ENCODE measurements around the gene BSN. TPM values are rescaled to one million over a fixed set of nuclear protein-coding genes. Genes with fewer than 3 reads are reported as not detected.

BSN gene
- total and polyA plus RNA-seq, 2 donors (not counting 1 experiment from before 2014, with no cell fraction given), result 0.03 to 0.20 TPM

- POLR2A ChIA-PET, result no interaction called here
- CTCF ChIA-PET, result interaction anchor here (0.5 to 5.0 kb wide), 5 partner anchors 15 to 316 kb away, joined by 3 to 40 read pairs (median 4); partner anchors contain the start of gene INKA1
- Mint-ChIP-seq H3K4me3 (no peak overlapping the region), H3K27me3 (no peaks in the 10 kb centered on the region), H3K9me3 (ENCODE audit: insufficient read depth) (no peaks in the 10 kb centered on the region), H3K27ac (no peak overlapping the region), H3K4me1 (peaks cover 6% of the 10 kb centered on the region)
- H3K9me3 ChIP-seq (ENCODE audit: control extremely low read depth in 1 of 3, control insufficient read depth in 2 of 3, insufficient read depth in 1 of 3, low read length in 2 of 3), result peaks cover 0 to 3% (median 0%) of the 10 kb centered on the region in 3 donors
- H4K20me1 ChIP-seq (ENCODE audit: control insufficient read depth, insufficient read depth, low read length, poor library complexity, severe bottlenecking), result no peaks in the 10 kb centered on the region
- intact Hi-C loops (cut with micrococcal nuclease), result loop anchor here (1.0 kb wide), 2 partner anchors 98 to 202 kb away; no protein-coding TSS in a partner anchor
- no peaks in the 10 kb centered on the region for H3K79me2 ChIP-seq (ENCODE audit: control insufficient read depth, insufficient read depth, low read length)
- H3K27ac ChIP-seq (ENCODE audit: low read length in 2 of 2), result no peak overlapping the region
- H2AFZ ChIP-seq (ENCODE audit: insufficient read depth, low read depth, low read length, poor library complexity, severe bottlenecking), result no peak overlapping the region
- no peak for DNase-seq
- TF ChIP-seq CTCF (IDR thresholded peaks at IDR 0.05) (no peak), EZH2 (IDR thresholded peaks at IDR 0.05; ENCODE audit: borderline replicate concordance, insufficient read depth, low read depth, low read length, poor library complexity, severe bottlenecking) (no peak)
- H3K36me3 ChIP-seq (replicated peaks in 1 of 2; ENCODE audit: control extremely low read depth in 1 of 2, control insufficient read depth in 1 of 2, extremely low read depth in 1 of 2, insufficient read depth in 2 of 2, low read length in 1 of 2), result peaks cover 0 to 37% of the 10 kb centered on the region in 2 experiments
- ATAC-seq (ENCODE audit: low read depth), result no peak
- H3K4me1 ChIP-seq (ENCODE audit: control insufficient read depth in 2 of 2, insufficient read depth in 2 of 2, low read length in 2 of 2), result no peaks in the 10 kb centered on the region
- H3K4me2 ChIP-seq (replicated peaks; ENCODE audit: low read depth, low read length, poor library complexity, severe bottlenecking), result no peak overlapping the region
- no peak overlapping the region for H3K9ac ChIP-seq (ENCODE audit: low read length)
- no peak overlapping the region for H3K4me3 ChIP-seq (ENCODE audit: control extremely low read depth in 1 of 5, extremely low read depth in 1 of 5, insufficient read depth in 1 of 5, low read depth in 2 of 5, low read length in 4 of 5)
- no peaks in the 10 kb centered on the region for H3K27me3 ChIP-seq (replicated peaks in 1 of 4; ENCODE audit: control extremely low read depth in 1 of 4, control insufficient read depth in 3 of 4, insufficient read depth in 4 of 4, low read length in 3 of 4)
- 98% methylated on average over 7 of the region's 7 CpGs for WGBS (ENCODE audit: insufficient coverage)
Observed at GRCh38 chr3:49703956-49704355, 149.7 kb downstream of the BSN start.

- DNase-seq, result no peak
- POLR2A ChIA-PET, result no interaction called here
- H4K20me1 ChIP-seq (ENCODE audit: control insufficient read depth, insufficient read depth, low read length, poor library complexity, severe bottlenecking), result no peaks in the 10 kb centered on the region
- no peaks in the 10 kb centered on the region for H3K27me3 Mint-ChIP-seq
- H2AFZ ChIP-seq (ENCODE audit: insufficient read depth, low read depth, low read length, poor library complexity, severe bottlenecking), result no peak overlapping the region
- ATAC-seq (ENCODE audit: low read depth), result no peak
- no peak overlapping the region for H3K9ac ChIP-seq (ENCODE audit: low read length)
- WGBS (ENCODE audit: insufficient coverage), result 99% methylated on average over 8 of the region's 8 CpGs
- TF ChIP-seq EZH2 (IDR thresholded peaks at IDR 0.05; ENCODE audit: borderline replicate concordance, insufficient read depth, low read depth, low read length, poor library complexity, severe bottlenecking) (no peak), CTCF (IDR thresholded peaks at IDR 0.05) (no peak)
- H3K27ac ChIP-seq (ENCODE audit: low read length in 2 of 2), result no peak overlapping the region
- H3K4me3 Mint-ChIP-seq, result no peak overlapping the region
- H3K36me3 ChIP-seq (replicated peaks in 1 of 2; ENCODE audit: control extremely low read depth in 1 of 2, control insufficient read depth in 1 of 2, extremely low read depth in 1 of 2, insufficient read depth in 2 of 2, low read length in 1 of 2), result peaks cover 0 to 37% of the 10 kb centered on the region in 2 experiments
- CTCF ChIA-PET, result interaction anchor here (0.6 to 5.0 kb wide), 3 partner anchors 99 to 209 kb away, joined by 4 to 40 read pairs (median 7); partner anchors contain the start of gene INKA1
- no peak overlapping the region for H3K4me2 ChIP-seq (replicated peaks; ENCODE audit: low read depth, low read length, poor library complexity, severe bottlenecking)
- H3K9me3 Mint-ChIP-seq (ENCODE audit: insufficient read depth), result no peaks in the 10 kb centered on the region
- intact Hi-C loops (cut with micrococcal nuclease), result no loop called here
- H3K27ac Mint-ChIP-seq, result no peak overlapping the region
- no peak overlapping the region for H3K4me3 ChIP-seq (ENCODE audit: control extremely low read depth in 1 of 5, extremely low read depth in 1 of 5, insufficient read depth in 1 of 5, low read depth in 2 of 5, low read length in 4 of 5)
- no peaks in the 10 kb centered on the region for H3K4me1 ChIP-seq (ENCODE audit: control insufficient read depth in 2 of 2, insufficient read depth in 2 of 2, low read length in 2 of 2)
- H3K9me3 ChIP-seq (ENCODE audit: control extremely low read depth in 1 of 3, control insufficient read depth in 2 of 3, insufficient read depth in 1 of 3, low read length in 2 of 3), result peaks cover 0 to 3% (median 0%) of the 10 kb centered on the region in 3 donors
- H3K79me2 ChIP-seq (ENCODE audit: control insufficient read depth, insufficient read depth, low read length), result no peaks in the 10 kb centered on the region
- no peaks in the 10 kb centered on the region for H3K27me3 ChIP-seq (replicated peaks in 1 of 4; ENCODE audit: control extremely low read depth in 1 of 4, control insufficient read depth in 3 of 4, insufficient read depth in 4 of 4, low read length in 3 of 4)
- H3K4me1 Mint-ChIP-seq, result peaks cover 6% of the 10 kb centered on the region
Observed at GRCh38 chr3:49704629-49705028, 150.4 kb downstream of the BSN start.
